Measurements from ENCODE around the gene DRD5.

DRD5 gene

GRCh38 chr4:9820343-9820742, 38.9 kb downstream of the DRD5 start:
- no peak for DNase-seq

- DNase-seq, result no peak
Measured at GRCh38 chr4:9825049-9825448, 43.6 kb downstream of the DRD5 start.

GRCh38 chr4:9826551-9826950, 45.1 kb downstream of the DRD5 start:
- no peak for DNase-seq

- no peak for DNase-seq
Measured at GRCh38 chr4:9832640-9833039, 51.2 kb downstream of the DRD5 start.

- DNase-seq, result no peak
Measured at GRCh38 chr4:9833421-9833820, 52.0 kb downstream of the DRD5 start.
